Fibroblast of villous mesenchyme (primary cell): ENCODE results near the gene INPP4B. TPM values are rescaled to one million over a fixed set of nuclear protein-coding genes. Genes with fewer than 3 reads are reported as not detected.

ENCODE experiments used
- DNase-seq: peaks from one replicate; pipeline ENCODE4 v3.0.0-alpha.2; 2010; ENCODE audit warnings: low read depth
- H3K4me3 ChIP-seq: 2 replicates; pipeline ENCODE4 v1.5.1; 2011; ENCODE audit warnings: low read depth, mild to moderate bottlenecking, low read length
- CTCF ChIP-seq: IDR thresholded peaks from 2 replicates; pipeline ENCODE4 v1.5.1; 2012; ENCODE audit warnings: low read depth, mild to moderate bottlenecking, low read length; ENCODE audit not compliant: insufficient read depth
- total RNA-seq: library from RNA; depleted of rRNA; stranded (reverse); fragments of >200 nt; gene quantifications from 2 replicates; pipeline ENCODE4 v1.2.3, GENCODE V29; 2012

Gene INPP4B
- total RNA-seq, 1 donor = 64.3 TPM

DNA sequence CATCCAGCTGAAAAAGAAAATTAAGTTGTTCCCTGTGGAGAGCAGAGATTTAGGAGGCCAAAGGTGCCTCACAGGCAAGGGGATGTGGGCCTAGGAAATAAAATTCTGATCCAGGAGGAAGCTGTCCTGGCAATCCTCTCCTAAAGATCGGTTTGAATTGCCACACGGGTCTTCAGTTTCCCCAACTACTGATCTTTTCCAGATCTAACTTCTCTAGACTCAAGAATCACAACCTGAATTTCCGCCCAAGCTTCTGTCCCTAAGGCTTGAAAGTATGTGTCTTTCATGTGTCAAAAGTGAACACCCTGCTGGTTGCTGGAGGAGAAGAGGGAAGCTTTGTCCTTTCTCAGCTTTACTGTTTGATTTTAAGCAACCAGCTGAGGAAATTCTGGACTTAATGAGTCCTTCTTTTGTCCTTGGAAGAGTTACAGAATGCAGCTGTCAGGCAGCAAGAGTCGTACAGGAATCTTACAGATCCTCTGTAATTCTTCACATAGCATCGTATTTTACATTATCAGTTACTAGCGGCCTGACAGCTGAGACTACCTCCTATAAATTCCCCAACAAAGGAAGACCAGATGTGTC lies 93.8 kb downstream of the INPP4B start:
- no peak for DNase-seq
- H3K4me3 ChIP-seq = no peak overlapping the region
- no peak for TF ChIP-seq CTCF

- no peak for TF ChIP-seq CTCF
- peak; percentile 43 for DNase-seq
These were observed 102.8 kb downstream of the INPP4B start for GRCh38 chr4:142743121-142743825.

DNA sequence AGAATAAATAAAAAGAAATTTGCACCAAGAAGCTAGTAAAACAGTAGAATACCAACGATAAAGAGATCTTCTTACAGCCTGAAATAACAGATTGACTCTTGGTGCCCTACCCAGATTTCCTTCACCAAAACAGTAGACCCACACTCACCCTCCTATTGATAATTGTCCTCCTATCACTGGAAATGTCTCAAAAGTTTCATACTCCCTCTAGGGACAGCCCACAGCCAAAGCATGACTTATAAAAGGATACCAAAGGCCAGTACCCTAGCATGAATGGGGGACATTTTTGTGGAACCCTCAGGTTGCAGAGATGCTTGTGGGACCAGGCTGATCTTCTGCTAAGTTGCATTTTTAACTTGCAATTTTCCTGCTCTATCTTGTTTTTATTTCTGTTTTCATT lies 104.1 kb downstream of the INPP4B start:
- no peak overlapping the region for H3K4me3 ChIP-seq
- no peak for TF ChIP-seq CTCF
- DNase-seq = no peak

More at GRCh38 chr4:142743121-142743825, 102.8 kb downstream of the INPP4B start:
- no peak overlapping the region for H3K4me3 ChIP-seq

DNA sequence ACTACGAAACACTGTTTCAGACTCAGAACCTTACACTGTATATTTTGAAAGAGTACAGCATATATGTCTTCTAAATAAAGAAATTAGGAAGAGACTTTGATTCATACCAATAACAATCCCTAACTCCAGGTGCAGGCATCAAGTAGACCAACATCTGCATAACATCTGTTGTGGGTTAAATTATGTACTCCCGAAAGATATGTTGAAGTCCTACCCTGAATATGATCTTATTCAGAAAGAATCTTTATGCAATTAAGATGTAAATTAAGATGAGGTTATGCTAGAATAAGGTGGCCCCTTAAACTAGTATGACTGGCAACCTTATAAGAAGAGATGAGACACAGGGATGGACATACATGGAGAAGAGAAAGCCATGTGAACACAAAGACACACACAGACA lies 117.9 kb downstream of the INPP4B start:
- no peak for DNase-seq
- no peak overlapping the region for H3K4me3 ChIP-seq
- no peak for TF ChIP-seq CTCF

DNA sequence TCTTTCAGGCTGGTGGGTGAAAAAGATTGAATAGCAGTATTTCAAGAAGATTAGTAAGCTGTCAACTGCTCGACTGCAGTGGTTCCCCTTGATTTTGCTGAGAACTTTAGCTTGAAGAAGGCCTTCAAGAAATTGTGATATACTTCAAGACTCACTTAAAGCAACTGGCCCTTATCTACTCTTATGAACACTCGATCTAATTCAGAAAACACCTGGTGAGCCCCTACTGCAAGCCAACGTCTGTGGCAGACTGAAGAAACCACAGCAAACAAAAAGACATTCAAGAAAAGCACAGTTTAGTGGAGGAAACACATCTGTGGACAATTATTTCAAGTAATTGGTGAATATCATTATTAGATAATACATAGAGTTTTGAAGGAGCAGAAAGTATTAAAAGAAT lies 119.0 kb downstream of the INPP4B start:
- no peak overlapping the region for H3K4me3 ChIP-seq
- DNase-seq = no peak
- TF ChIP-seq CTCF = no peak

- TF ChIP-seq CTCF = no peak
- H3K4me3 ChIP-seq = no peak overlapping the region
- no peak for DNase-seq
These were observed 120.2 kb downstream of the INPP4B start for GRCh38 chr4:142725886-142726285.
